ENCODE measurements around the gene RAB14. TPM values are rescaled to one million over a fixed set of nuclear protein-coding genes. Genes with fewer than 3 reads are reported as not detected.

RAB14 gene
- polyA plus RNA-seq, 4 donors = 91.7 to 137 (median 105) TPM

GRCh38 chr9:121220996-121221663 lies 19.5 kb upstream of the RAB14 start:
- no peak for DNase-seq (ENCODE audit: low read depth in 4 of 4, low spot score in 3 of 4)

- DNase-seq (ENCODE audit: low read depth in 4 of 4, low spot score in 3 of 4) = no peak
Observed at GRCh38 chr9:121219530-121219929, 17.9 kb upstream of the RAB14 start.

GRCh38 chr9:121218357-121219027 lies 16.8 kb upstream of the RAB14 start:
- no peak for DNase-seq (ENCODE audit: low read depth in 4 of 4, low spot score in 3 of 4)

GRCh38 chr9:121217609-121218292 lies 16.1 kb upstream of the RAB14 start:
- no peak for DNase-seq (ENCODE audit: low read depth in 4 of 4, low spot score in 3 of 4)

GRCh38 chr9:121216271-121216805 lies 14.7 kb upstream of the RAB14 start:
- DNase-seq (ENCODE audit: low read depth in 4 of 4, low spot score in 3 of 4) = no peak

GRCh38 chr9:121214005-121214404 lies 12.3 kb upstream of the RAB14 start:
- no peak for DNase-seq (ENCODE audit: low read depth in 4 of 4, low spot score in 3 of 4)

- DNase-seq (ENCODE audit: low read depth in 4 of 4, low spot score in 3 of 4) = peak; percentile 59 to 69 (median 64)
Observed at GRCh38 chr9:121213136-121213806, 11.6 kb upstream of the RAB14 start.

- DNase-seq (ENCODE audit: low read depth in 4 of 4, low spot score in 3 of 4) = no peak
Observed at GRCh38 chr9:121210536-121210935, 8.9 kb upstream of the RAB14 start.

GRCh38 chr9:121207371-121207940 lies 5.8 kb upstream of the RAB14 start:
- DNase-seq (ENCODE audit: low read depth in 4 of 4, low spot score in 3 of 4) = no peak

GRCh38 chr9:121206516-121207370 lies 5.1 kb upstream of the RAB14 start:
- no peak for DNase-seq (ENCODE audit: low read depth in 4 of 4, low spot score in 3 of 4)

GRCh38 chr9:121204611-121205010 lies 2.9 kb upstream of the RAB14 start:
- no peak for DNase-seq (ENCODE audit: low read depth in 4 of 4, low spot score in 3 of 4)

GRCh38 chr9:121204121-121204520 lies 2.5 kb upstream of the RAB14 start:
- DNase-seq (ENCODE audit: low read depth in 4 of 4, low spot score in 3 of 4) = no peak

- DNase-seq (ENCODE audit: low read depth in 4 of 4, low spot score in 3 of 4) = peak in 1 of 4 donors; percentile 24
Observed at GRCh38 chr9:121201045-121201737, 478 bp downstream of the RAB14 start.

- DNase-seq (ENCODE audit: low read depth in 4 of 4, low spot score in 3 of 4) = no peak
Observed at GRCh38 chr9:121200356-121200755, 1.3 kb downstream of the RAB14 start.

- no peak for DNase-seq (ENCODE audit: low read depth in 4 of 4, low spot score in 3 of 4)
Observed at GRCh38 chr9:121199921-121200320, 1.7 kb downstream of the RAB14 start.

- DNase-seq (ENCODE audit: low read depth in 4 of 4, low spot score in 3 of 4) = no peak
Observed at GRCh38 chr9:121198512-121199042, 3.1 kb downstream of the RAB14 start.

- DNase-seq (ENCODE audit: low read depth in 4 of 4, low spot score in 3 of 4) = no peak
Observed at GRCh38 chr9:121197132-121197531, 4.5 kb downstream of the RAB14 start.

GRCh38 chr9:121196389-121196788 lies 5.3 kb downstream of the RAB14 start:
- DNase-seq (ENCODE audit: low read depth in 4 of 4, low spot score in 3 of 4) = no peak

GRCh38 chr9:121194730-121195129 lies 6.9 kb downstream of the RAB14 start:
- no peak for DNase-seq (ENCODE audit: low read depth in 4 of 4, low spot score in 3 of 4)
